ENCODE results near the gene TRAPPC12. TPM values are rescaled to one million over a fixed set of nuclear protein-coding genes. Genes with fewer than 3 reads are reported as not detected.
A peak's percentile ranks its signal among the peaks of the same experiment; 100 is the strongest.

TRAPPC12 gene
- total and polyA plus RNA-seq, 3 experiments from 2014 or later = 37.1 to 76.5 (median 74.1) TPM

DNA sequence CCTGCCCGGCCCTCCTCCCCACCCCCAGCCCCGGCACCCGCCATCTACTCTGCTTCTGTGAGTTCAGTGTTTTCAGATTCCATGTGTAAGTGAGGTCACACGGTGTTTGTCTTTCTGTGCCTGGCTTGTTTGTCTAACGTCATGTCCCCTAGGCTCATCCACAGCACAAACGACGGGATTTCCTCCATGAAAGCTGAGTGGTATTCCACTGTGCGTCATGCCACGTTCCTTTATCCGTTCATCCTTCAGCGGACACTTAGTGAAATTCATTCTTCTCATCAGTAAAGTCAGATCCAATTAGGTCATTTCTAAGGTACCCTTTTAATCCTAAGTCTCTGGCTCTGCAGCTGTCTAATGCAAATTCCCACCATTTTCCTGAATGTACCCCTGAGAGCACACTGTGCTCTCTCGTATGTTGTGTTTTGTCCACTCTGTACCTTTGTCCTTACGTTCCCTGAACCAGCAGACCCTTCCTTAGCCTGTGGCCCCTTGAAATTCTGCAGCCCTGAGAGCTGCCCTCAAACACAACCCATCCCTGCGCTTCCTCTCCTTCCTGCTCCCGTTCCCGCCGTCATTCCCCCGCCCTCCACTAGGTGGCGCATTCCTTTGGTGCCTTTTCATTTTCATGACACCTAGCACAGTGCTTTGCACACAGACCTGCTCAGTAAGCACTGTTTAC lies 44.1 kb downstream of the TRAPPC12 start:
- no peaks in the 10 kb centered on the region for H3K9me3 ChIP-seq (ENCODE audit: low read length)
- H3K4me3 ChIP-seq (ENCODE audit: low read length) = no peak overlapping the region
- H3K27me3 ChIP-seq (ENCODE audit: insufficient read depth, low read length, poor library complexity, severe bottlenecking) = no peaks in the 10 kb centered on the region
- H3K27ac ChIP-seq (ENCODE audit: low read depth, low read length) = no peak overlapping the region
- peak overlapping the region in 6 of 8 donors; percentile 2 to 71 (median 26) for H3K27ac Mint-ChIP-seq
- no peak overlapping the region for H3K4me3 Mint-ChIP-seq
- H3K9me3 Mint-ChIP-seq = no peaks in the 10 kb centered on the region
- H3K4me1 ChIP-seq (ENCODE audit: insufficient read depth, low read length) = no peaks in the 10 kb centered on the region
- POLR2A ChIA-PET = interaction anchor here (0.5 kb wide), 1 partner anchor 96 kb away, joined by 4 read pairs; no protein-coding TSS in a partner anchor
- H3K36me3 Mint-ChIP-seq = peaks cover 3 to 95% (median 10%) of the 10 kb centered on the region in 3 donors
- H3K4me1 Mint-ChIP-seq = peaks cover 3 to 5% (median 5%) of the 10 kb centered on the region in 3 donors
- CTCF ChIA-PET = interaction anchor here (0.7 to 3.7 kb wide), 35 partner anchors 9 to 357 kb away, joined by 3 to 61 read pairs (median 3); partner anchors contain the start of genes ADI1, EIPR1, RNASEH1 and TRAPPC12
- peak; percentile 44 to 78 (median 60) for DNase-seq
- no peaks in the 10 kb centered on the region for H3K27me3 Mint-ChIP-seq
- peaks cover 32% of the 10 kb centered on the region for H3K36me3 ChIP-seq (ENCODE audit: insufficient read depth, low read length)

DNA sequence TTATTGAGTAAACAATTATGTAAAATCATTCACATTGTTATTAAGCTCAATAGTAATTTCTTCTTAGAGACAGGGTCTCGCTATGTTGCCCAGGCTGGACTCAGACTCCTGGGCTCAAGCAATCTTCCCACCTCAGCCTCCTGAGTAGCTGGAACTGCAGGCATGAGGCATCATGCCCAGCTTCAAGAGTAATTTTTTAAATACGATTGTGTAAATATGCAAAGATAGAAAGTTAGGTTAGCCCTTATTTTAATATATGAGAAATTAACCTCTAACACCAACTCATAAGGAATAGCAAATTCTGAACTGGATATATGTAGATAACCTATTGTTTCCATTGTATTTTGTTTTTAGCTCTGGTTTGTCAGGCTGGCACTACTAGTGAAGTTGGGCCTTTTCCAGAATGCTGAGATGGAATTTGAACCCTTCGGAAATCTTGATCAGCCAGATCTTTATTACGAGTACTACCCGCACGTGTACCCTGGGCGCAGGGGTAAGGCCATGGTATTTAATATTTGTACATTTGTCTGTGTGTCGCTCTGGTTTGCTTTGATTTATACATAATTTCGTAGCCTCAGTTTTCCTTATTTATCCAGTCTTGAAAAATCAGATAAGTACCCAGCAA lies 44.8 kb downstream of the TRAPPC12 start:
- Histone ChIP-seq H3K4me3 (ENCODE audit: low read length) (no peak overlapping the region), H3K9me3 (ENCODE audit: low read length) (no peaks in the 10 kb centered on the region), H3K27ac (ENCODE audit: low read depth, low read length) (no peak overlapping the region), H3K4me1 (ENCODE audit: insufficient read depth, low read length) (no peaks in the 10 kb centered on the region), H3K27me3 (ENCODE audit: insufficient read depth, low read length, poor library complexity, severe bottlenecking) (no peaks in the 10 kb centered on the region), H3K36me3 (ENCODE audit: insufficient read depth, low read length) (peaks cover 32% of the 10 kb centered on the region)
- H3K27ac Mint-ChIP-seq = peak overlapping the region in 1 of 8 donors; percentile 2
- H3K4me3 Mint-ChIP-seq = no peak overlapping the region
- H3K27me3 Mint-ChIP-seq = no peaks in the 10 kb centered on the region
- H3K36me3 Mint-ChIP-seq = peaks cover 3 to 95% (median 10%) of the 10 kb centered on the region in 3 donors
- POLR2A ChIA-PET = interaction anchor here (0.5 kb wide), 1 partner anchor 96 kb away, joined by 4 read pairs; no protein-coding TSS in a partner anchor
- CTCF ChIA-PET = interaction anchor here (0.7 to 3.7 kb wide), 30 partner anchors 9 to 357 kb away, joined by 3 to 61 read pairs (median 3); partner anchors contain the start of genes ADI1, RNASEH1 and TRAPPC12
- no peaks in the 10 kb centered on the region for H3K9me3 Mint-ChIP-seq
- peaks cover 6 to 10% (median 10%) of the 10 kb centered on the region in 3 donors for H3K4me1 Mint-ChIP-seq
- DNase-seq = no peak

DNA sequence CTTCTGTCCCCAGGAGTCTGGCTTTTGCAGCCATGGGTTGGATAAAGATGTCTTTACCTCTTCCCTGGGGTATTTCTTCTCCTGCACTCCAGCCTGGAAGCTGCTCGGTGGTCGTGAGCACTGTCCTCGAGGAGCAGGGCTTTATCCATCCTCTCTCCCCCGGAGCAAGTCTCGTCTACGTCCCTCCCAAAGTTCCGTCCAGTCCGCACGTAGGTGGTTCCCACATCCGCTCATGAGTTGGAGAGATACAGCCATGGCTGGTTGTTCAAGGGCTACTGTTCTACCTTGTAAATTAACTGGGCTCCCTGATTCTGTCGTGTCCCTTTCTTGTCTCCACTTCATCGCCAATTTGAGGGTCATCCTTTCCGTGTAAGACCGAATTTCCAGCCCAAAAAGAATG lies 47.1 kb downstream of the TRAPPC12 start:
- H3K4me1 Mint-ChIP-seq = peaks cover 6 to 10% (median 10%) of the 10 kb centered on the region in 3 donors
- CTCF ChIA-PET = interaction anchor here (1.5 to 2.4 kb wide), 2 partner anchors 35 to 225 kb away, joined by 4 to 11 read pairs; no protein-coding TSS in a partner anchor
- H3K4me1 ChIP-seq (ENCODE audit: insufficient read depth, low read length) = no peaks in the 10 kb centered on the region
- no peak for DNase-seq
- POLR2A ChIA-PET = no interaction called here
- no peaks in the 10 kb centered on the region for H3K9me3 ChIP-seq (ENCODE audit: low read length)
- no peak overlapping the region for H3K27ac ChIP-seq (ENCODE audit: low read depth, low read length)
- no peak overlapping the region for H3K4me3 Mint-ChIP-seq
- no peak overlapping the region for H3K4me3 ChIP-seq (ENCODE audit: low read length)
- peaks cover 29% of the 10 kb centered on the region for H3K36me3 ChIP-seq (ENCODE audit: insufficient read depth, low read length)
- no peaks in the 10 kb centered on the region for H3K27me3 ChIP-seq (ENCODE audit: insufficient read depth, low read length, poor library complexity, severe bottlenecking)
- peaks cover 3 to 95% (median 11%) of the 10 kb centered on the region in 3 donors for H3K36me3 Mint-ChIP-seq
- H3K9me3 Mint-ChIP-seq = no peaks in the 10 kb centered on the region
- peak overlapping the region in 1 of 8 donors; percentile 36 for H3K27ac Mint-ChIP-seq
- no peaks in the 10 kb centered on the region for H3K27me3 Mint-ChIP-seq

DNA sequence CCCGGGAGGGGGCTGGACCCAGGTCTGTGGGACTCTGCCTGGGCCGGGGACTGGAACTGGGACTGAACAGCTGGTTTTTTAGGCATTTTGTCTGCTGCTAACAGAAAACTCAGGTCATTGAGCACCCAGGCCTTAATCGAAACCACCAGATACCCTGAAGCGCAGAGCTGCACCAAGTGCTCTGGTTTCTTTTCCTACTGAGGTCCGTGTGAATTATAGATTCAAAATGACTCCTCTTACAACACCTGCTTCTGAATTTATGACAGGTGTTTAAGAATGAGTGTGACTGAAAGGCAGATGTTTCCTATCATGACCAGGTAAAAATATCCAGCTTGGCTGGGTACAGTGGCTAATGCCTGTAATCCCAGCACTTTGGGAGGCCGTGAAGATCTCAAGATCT lies 47.8 kb downstream of the TRAPPC12 start:
- POLR2A ChIA-PET = no interaction called here
- peaks cover 29% of the 10 kb centered on the region for H3K36me3 ChIP-seq (ENCODE audit: insufficient read depth, low read length)
- H3K27me3 ChIP-seq (ENCODE audit: insufficient read depth, low read length, poor library complexity, severe bottlenecking) = no peaks in the 10 kb centered on the region
- H3K27ac Mint-ChIP-seq = peak overlapping the region in 2 of 8 donors; percentile 24 to 26
- H3K4me3 ChIP-seq (ENCODE audit: low read length) = no peak overlapping the region
- H3K27ac ChIP-seq (ENCODE audit: low read depth, low read length) = no peak overlapping the region
- H3K9me3 Mint-ChIP-seq = no peaks in the 10 kb centered on the region
- H3K4me3 Mint-ChIP-seq = no peak overlapping the region
- no peaks in the 10 kb centered on the region for H3K27me3 Mint-ChIP-seq
- no peak for DNase-seq
- CTCF ChIA-PET = interaction anchor here (2.4 kb wide), 1 partner anchor 224 kb away, joined by 11 read pairs; no protein-coding TSS in a partner anchor
- peaks cover 6 to 10% (median 10%) of the 10 kb centered on the region in 3 donors for H3K4me1 Mint-ChIP-seq
- no peaks in the 10 kb centered on the region for H3K9me3 ChIP-seq (ENCODE audit: low read length)
- no peaks in the 10 kb centered on the region for H3K4me1 ChIP-seq (ENCODE audit: insufficient read depth, low read length)
- peaks cover 3 to 95% (median 17%) of the 10 kb centered on the region in 3 donors for H3K36me3 Mint-ChIP-seq

DNA sequence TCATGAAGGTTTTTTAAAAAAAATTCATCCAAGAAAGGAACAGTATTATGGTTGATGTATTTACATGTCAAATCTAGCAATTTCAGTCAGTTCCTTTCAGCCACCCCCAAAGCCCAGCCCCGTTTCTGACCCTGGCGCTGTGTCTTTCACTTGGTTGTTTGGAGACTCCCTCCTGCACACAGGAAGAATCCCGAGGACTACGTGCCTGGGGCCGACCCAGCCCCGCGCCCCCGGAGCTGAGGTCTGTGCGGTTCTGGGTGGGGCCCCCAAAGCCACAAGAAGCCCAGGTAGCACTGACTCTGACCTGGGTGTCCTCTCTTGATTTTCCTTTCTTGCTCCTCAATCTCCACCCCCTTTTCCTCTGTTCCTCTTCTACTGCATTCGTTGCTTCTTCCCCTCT lies 49.1 kb downstream of the TRAPPC12 start:
- no peaks in the 10 kb centered on the region for H3K9me3 Mint-ChIP-seq
- CTCF ChIA-PET = no interaction called here
- DNase-seq = no peak
- Histone ChIP-seq H3K36me3 (ENCODE audit: insufficient read depth, low read length) (peaks cover 28% of the 10 kb centered on the region), H3K27ac (ENCODE audit: low read depth, low read length) (no peak overlapping the region), H3K27me3 (ENCODE audit: insufficient read depth, low read length, poor library complexity, severe bottlenecking) (no peaks in the 10 kb centered on the region), H3K4me1 (ENCODE audit: insufficient read depth, low read length) (no peaks in the 10 kb centered on the region), H3K4me3 (ENCODE audit: low read length) (no peak overlapping the region), H3K9me3 (ENCODE audit: low read length) (no peaks in the 10 kb centered on the region)
- no peak overlapping the region for H3K4me3 Mint-ChIP-seq
- peaks cover 3 to 94% (median 16%) of the 10 kb centered on the region in 3 donors for H3K36me3 Mint-ChIP-seq
- POLR2A ChIA-PET = no interaction called here
- no peaks in the 10 kb centered on the region for H3K27me3 Mint-ChIP-seq
- peak overlapping the region in 3 of 8 donors; percentile 37 to 84 (median 79) for H3K27ac Mint-ChIP-seq
- H3K4me1 Mint-ChIP-seq = peaks cover 6 to 10% (median 9%) of the 10 kb centered on the region in 3 donors

DNA sequence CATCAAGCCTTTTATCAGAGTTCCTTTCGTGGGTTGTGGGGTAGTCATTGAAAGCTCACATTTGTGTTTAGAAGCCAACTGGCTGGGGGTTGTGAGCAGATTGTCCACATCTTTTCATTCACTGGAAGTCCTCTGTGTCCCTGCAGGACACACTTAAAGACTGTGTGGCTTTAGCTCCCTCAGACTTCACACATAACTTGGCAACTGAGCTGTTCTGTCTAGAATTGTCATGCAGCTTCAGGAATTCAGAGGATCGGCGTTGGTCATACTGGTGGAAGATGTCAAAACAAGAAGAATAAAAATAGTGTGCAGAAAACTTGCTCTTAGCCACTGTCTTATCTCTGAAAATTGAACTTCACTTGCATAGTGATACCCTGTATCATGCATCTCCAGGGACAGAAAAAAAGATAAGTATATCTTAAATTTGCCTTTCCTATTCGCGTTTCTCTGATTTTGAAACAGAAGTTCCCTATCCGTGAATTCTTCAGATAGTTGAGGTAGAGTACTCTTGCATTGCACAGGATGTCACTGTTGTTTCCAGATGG lies 49.6 kb downstream of the TRAPPC12 start:
- no peak overlapping the region for H3K27ac ChIP-seq (ENCODE audit: low read depth, low read length)
- peaks cover 24% of the 10 kb centered on the region for H3K36me3 ChIP-seq (ENCODE audit: insufficient read depth, low read length)
- Mint-ChIP-seq H3K27ac (peak overlapping the region in 5 of 8 donors; percentile 19 to 84 (median 37)), H3K4me3 (no peak overlapping the region), H3K9me3 (no peaks in the 10 kb centered on the region), H3K36me3 (peaks cover 0 to 93% (median 11%) of the 10 kb centered on the region in 3 donors), H3K4me1 (peaks cover 3 to 5% (median 4%) of the 10 kb centered on the region in 3 donors), H3K27me3 (no peaks in the 10 kb centered on the region)
- no peak for DNase-seq
- H3K4me1 ChIP-seq (ENCODE audit: insufficient read depth, low read length) = no peaks in the 10 kb centered on the region
- POLR2A ChIA-PET = no interaction called here
- H3K4me3 ChIP-seq (ENCODE audit: low read length) = no peak overlapping the region
- H3K27me3 ChIP-seq (ENCODE audit: insufficient read depth, low read length, poor library complexity, severe bottlenecking) = no peaks in the 10 kb centered on the region
- H3K9me3 ChIP-seq (ENCODE audit: low read length) = no peaks in the 10 kb centered on the region
- CTCF ChIA-PET = interaction anchor here (1.1 to 1.9 kb wide), 4 partner anchors 13 to 223 kb away, joined by 3 to 4 read pairs (median 4); no protein-coding TSS in a partner anchor

DNA sequence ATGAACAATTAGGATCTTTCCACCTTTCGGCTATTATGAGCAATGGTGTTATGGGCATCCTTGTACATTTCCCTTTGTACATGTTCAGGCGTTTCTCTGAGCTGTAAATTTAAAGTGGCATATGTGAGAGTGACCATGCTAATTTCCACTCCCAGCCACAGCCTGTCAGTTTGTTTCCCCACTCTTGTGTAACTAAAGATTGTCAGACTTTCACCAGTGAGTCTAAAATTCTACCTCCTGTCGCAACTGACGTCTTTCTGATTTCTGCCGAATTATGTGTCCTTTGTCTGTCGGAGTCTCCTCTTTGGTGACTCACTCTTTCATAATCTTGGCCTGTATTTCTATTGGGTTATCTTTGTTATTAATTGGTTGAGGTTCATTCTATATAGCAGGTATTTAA lies 50.7 kb downstream of the TRAPPC12 start:
- H3K4me3 ChIP-seq (ENCODE audit: low read length) = no peak overlapping the region
- peaks cover 14% of the 10 kb centered on the region for H3K36me3 ChIP-seq (ENCODE audit: insufficient read depth, low read length)
- peaks cover 3 to 5% (median 4%) of the 10 kb centered on the region in 3 donors for H3K4me1 Mint-ChIP-seq
- H3K9me3 ChIP-seq (ENCODE audit: low read length) = no peaks in the 10 kb centered on the region
- DNase-seq = no peak
- H3K27ac ChIP-seq (ENCODE audit: low read depth, low read length) = no peak overlapping the region
- H3K27ac Mint-ChIP-seq = peak overlapping the region in 3 of 8 donors; percentile 6 to 58 (median 30)
- no peaks in the 10 kb centered on the region for H3K4me1 ChIP-seq (ENCODE audit: insufficient read depth, low read length)
- ChIA-PET POLR2A (no interaction called here), CTCF (interaction anchor here (1.1 to 1.9 kb wide), 4 partner anchors 12 to 222 kb away, joined by 3 to 4 read pairs (median 4); no protein-coding TSS in a partner anchor)
- no peaks in the 10 kb centered on the region for H3K9me3 Mint-ChIP-seq
- H3K36me3 Mint-ChIP-seq = peaks cover 0 to 91% (median 14%) of the 10 kb centered on the region in 3 donors
- no peak overlapping the region for H3K4me3 Mint-ChIP-seq
- no peaks in the 10 kb centered on the region for H3K27me3 Mint-ChIP-seq
- no peaks in the 10 kb centered on the region for H3K27me3 ChIP-seq (ENCODE audit: insufficient read depth, low read length, poor library complexity, severe bottlenecking)
